Esophagus (tissue), 2 donors: ENCODE measurements around the gene ATP6V0E1. TPM values are rescaled to one million over a fixed set of nuclear protein-coding genes. Genes with fewer than 3 reads are reported as not detected.
"Not testable (repeated sequence)": the region's sequence is repeated elsewhere in the genome, so short reads cannot be mapped to it uniquely, and the experiment has no call there.

Experiments
- H3K27ac ChIP-seq, 2 donors: one replicate each; pipeline ENCODE4 v1.5.1; 2013; ENCODE audit warnings: low read depth in 2 of 2, mild to moderate bottlenecking in 2 of 2, inconsistent platforms in 1 of 2, low read length in 1 of 2, moderate library complexity in 1 of 2
- H3K27me3 ChIP-seq, 2 donors: one replicate each; pipeline ENCODE4 v1.6.1; 2013; ENCODE audit warnings: low read length in 2 of 2, control low read depth in 1 of 2, mild to moderate bottlenecking in 1 of 2; ENCODE audit not compliant: insufficient read depth in 2 of 2, control insufficient read depth in 1 of 2
- H3K36me3 ChIP-seq, 2 donors: one replicate each; pipeline ENCODE4 v1.6.1; 2013; ENCODE audit warnings: low read length in 1 of 2; ENCODE audit not compliant: control insufficient read depth in 2 of 2, insufficient read depth in 2 of 2
- H3K4me1 ChIP-seq, 2 donors: one replicate each; pipeline ENCODE4 v1.6.1; 2013; ENCODE audit warnings: low read length in 1 of 2; ENCODE audit not compliant: control insufficient read depth in 2 of 2, insufficient read depth in 2 of 2
- H3K4me3 ChIP-seq, 2 donors: one replicate each; pipeline ENCODE4 v1.5.1; 2013; ENCODE audit warnings: low read length in 2 of 2, mild to moderate bottlenecking in 2 of 2, low read depth in 1 of 2, moderate library complexity in 1 of 2
- H3K9me3 ChIP-seq, 2 donors: one replicate each; pipeline ENCODE4 v1.6.1; 2013; ENCODE audit warnings: mild to moderate bottlenecking in 2 of 2, low read depth in 1 of 2, low read length in 1 of 2, moderate library complexity in 1 of 2; ENCODE audit not compliant: control insufficient read depth in 2 of 2, insufficient read depth in 1 of 2
- WGBS, 2 donors: extraction: QIAGEN DNeasy Blood & Tissue Kit; methylation state at CpG; one replicate each; pipeline ENCODE4 v1.1.7; 2013; 5-methylcytosine and 5-hydroxymethylcytosine counted together
- polyA plus RNA-seq, 2 donors: library from polyadenylated mRNA; stranded (reverse); fragments of 200-250 nt; gene quantifications; one replicate each; pipeline ENCODE4 v1.2.3, GENCODE V29; 2013
- donor health status: healthy with polysubstance abuse.
- donor health status: Bipolar disorder and iron deficiency.

The ATP6V0E1 gene
- polyA plus RNA-seq, 2 donors, result 182 to 192 TPM

DNA sequence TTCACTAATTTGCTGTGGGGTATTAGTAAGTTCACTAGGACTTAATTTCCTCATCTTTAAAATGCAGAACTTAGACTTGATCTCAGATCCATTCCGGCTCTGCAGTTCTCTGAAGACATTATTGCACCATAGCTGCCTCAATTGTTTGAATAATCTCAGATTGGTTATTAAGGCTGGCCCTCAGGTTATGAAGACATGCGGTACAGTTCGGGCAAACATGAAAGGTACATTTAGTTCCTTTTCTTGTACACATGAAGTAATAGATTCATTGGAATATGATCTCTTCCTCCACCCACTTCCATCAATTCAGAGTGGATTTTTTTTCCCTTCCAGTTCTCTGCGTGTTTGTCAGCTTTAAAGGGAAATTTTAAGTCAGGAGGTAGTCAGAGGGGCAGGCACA lies 28.0 kb downstream of the ATP6V0E1 start:
- no peak overlapping the region for H3K27ac ChIP-seq
- H3K36me3 ChIP-seq, result no peaks in the 10 kb centered on the region
- no peaks in the 10 kb centered on the region for H3K9me3 ChIP-seq
- WGBS, 2 donors, result 51 to 67% methylated on average over 4 of the region's 4 CpGs
- H3K4me1 ChIP-seq, result peaks cover 3 to 4% of the 10 kb centered on the region in 2 donors
- no peaks in the 10 kb centered on the region for H3K27me3 ChIP-seq
- H3K4me3 ChIP-seq, result no peak overlapping the region

DNA sequence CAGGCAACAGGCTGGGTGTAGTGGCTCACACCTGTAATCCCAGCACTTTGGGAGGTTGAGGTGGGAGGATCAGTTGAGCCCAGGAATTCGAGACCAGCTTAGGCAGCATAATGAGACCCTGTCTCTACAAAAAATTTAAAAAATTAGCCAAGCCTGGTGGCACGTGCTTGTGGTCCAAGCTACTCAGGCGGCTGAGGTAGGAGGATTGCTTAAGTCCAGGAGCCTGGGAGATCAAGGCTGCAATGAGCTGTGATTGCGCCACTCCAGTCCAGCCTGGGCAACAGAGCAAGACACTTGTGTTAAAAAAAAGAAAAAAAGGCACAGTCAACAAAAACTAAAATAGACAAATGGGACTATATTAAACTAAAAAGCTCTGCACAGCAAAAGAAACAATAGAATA lies 29.3 kb downstream of the ATP6V0E1 start:
- no peak overlapping the region for H3K4me3 ChIP-seq
- 90 to 96% methylated on average over 4 of the region's 4 CpGs for WGBS, 2 donors
- H3K4me1 ChIP-seq, result peaks cover 3 to 4% of the 10 kb centered on the region in 2 donors
- H3K27me3 ChIP-seq, result no peaks in the 10 kb centered on the region
- H3K9me3 ChIP-seq, result no peaks in the 10 kb centered on the region
- no peak overlapping the region for H3K27ac ChIP-seq
- no peaks in the 10 kb centered on the region for H3K36me3 ChIP-seq

DNA sequence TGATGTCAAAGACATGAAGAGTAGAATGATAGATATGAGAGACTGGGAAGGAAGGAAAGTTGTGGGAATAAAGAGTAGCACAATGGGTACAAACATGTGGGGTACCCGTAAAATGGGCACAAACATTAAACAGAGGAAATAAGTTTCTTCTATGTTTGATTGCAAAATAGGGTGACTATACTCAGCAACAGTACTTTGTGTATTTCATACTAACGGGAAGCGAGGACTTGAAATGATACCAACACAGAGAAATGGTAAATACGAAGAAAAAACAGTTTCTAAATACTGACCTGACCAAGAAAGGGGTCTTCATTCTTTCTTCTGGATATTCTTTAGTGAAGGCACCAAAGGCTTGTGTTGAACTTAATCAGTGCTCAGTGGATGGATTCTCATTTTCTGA lies 31.1 kb downstream of the ATP6V0E1 start:
- Histone ChIP-seq H3K27me3 (no peaks in the 10 kb centered on the region), H3K4me3 (no peak overlapping the region), H3K4me1 (peaks cover 3 to 4% of the 10 kb centered on the region in 2 donors), H3K9me3 (no peaks in the 10 kb centered on the region), H3K36me3 (no peaks in the 10 kb centered on the region), H3K27ac (no peak overlapping the region)
- 90 to 95% methylated on average over 4 of the region's 4 CpGs for WGBS, 2 donors

DNA sequence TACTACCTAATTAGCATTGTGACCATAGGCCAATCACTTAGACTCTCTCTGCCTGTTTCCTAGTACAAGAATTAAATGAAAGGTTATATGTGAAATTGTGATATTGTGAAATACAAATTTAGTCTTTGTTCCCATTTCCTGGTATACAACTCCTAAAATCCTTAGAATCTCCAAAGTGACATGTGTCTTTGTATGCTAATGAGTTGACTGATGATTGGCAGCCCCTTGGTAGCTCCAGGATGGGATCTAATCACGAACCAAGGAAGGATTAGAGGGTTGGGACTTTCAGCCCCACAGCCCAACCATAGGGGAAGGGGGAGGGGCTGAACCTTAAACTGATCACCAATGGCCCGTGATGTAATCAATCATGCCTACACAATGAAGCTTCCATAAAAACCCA lies 31.6 kb downstream of the ATP6V0E1 start:
- no peak overlapping the region for H3K4me3 ChIP-seq
- WGBS, 2 donors, result 90 to 93% methylated on average over 2 of the region's 2 CpGs
- H3K27ac ChIP-seq, result no peak overlapping the region
- H3K36me3 ChIP-seq, result no peaks in the 10 kb centered on the region
- peaks cover 3 to 4% of the 10 kb centered on the region in 2 donors for H3K4me1 ChIP-seq
- no peaks in the 10 kb centered on the region for H3K9me3 ChIP-seq
- no peaks in the 10 kb centered on the region for H3K27me3 ChIP-seq

DNA sequence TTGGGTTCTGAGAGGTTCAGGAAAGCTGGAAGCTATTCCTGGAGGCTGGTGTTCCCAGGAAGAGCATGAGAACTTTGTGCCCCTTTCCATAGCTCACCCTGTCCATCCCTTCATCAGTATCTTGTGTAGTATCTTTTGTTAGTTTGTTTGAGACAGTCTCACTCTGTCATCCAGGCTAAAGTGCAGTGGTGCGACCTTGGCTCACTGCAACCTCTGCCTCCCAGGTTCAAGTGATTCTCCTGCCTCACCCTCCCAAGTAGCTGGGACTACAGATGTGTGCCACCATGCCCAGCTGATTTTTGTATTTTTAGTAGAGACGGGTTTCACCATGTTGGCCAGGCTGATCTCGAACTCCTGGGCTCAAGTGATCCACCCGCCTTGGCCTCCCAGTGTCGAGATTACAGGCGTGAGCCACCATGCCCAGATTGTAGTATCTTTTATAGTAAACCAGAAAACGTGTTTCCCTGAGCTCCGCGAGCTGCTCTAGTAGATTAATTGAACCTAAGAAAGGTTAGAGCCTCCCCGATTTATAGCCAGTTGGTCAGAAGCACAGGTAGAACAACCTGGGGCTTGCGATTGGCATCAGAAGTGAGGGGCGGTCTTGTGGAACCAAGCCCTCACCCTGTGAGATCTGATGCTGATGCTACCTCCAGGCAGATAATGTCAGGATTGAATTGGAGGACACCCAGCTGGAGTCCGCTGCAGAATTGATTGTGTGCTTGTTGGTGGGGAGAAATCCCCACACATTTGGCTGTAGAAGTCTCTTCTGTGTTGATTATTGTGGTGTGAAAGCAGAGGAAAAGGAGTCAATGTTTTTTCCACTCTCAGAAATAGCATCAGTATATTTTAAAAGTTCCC lies 32.3 kb downstream of the ATP6V0E1 start:
- Histone ChIP-seq H3K27ac (peak overlapping the region; percentile 59 to 77), H3K4me3 (no peak overlapping the region)
- WGBS, 2 donors, result 93 to 95% methylated on average over 13 of the region's 13 CpGs

DNA sequence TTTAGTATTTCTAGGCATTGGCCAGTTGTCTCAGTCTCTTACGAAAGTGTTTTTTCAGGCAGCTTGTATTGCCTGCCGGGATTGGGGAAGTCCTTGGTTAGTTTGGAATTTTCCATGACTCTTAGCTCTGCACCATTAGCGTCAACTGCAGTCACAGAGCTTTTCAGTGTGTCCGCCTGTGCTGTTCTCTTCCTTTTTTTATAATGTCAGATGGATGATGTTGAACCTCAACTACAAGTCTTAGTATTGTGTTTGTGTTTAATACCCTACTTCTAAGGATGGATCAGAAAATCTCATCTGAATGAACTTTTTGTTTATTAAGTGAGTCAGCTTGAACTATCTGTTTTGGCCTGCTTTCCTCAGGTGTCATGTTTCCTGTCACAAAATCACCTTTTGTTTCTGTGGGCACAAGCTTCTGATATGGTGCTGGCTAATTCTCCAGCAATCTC lies 33.1 kb downstream of the ATP6V0E1 start:
- Histone ChIP-seq H3K4me3 (no peak overlapping the region), H3K27me3 (no peaks in the 10 kb centered on the region), H3K9me3 (no peaks in the 10 kb centered on the region), H3K36me3 (peaks cover 0 to 2% of the 10 kb centered on the region in 2 donors), H3K27ac (peak overlapping the region; percentile 29 to 50), H3K4me1 (peaks cover 0 to 4% of the 10 kb centered on the region in 2 donors)
- 21 to 34% methylated on average over 4 of the region's 4 CpGs for WGBS, 2 donors

More for the DNA sequence above, 32.3 kb downstream of the ATP6V0E1 start:
- Histone ChIP-seq H3K9me3 (no peaks in the 10 kb centered on the region), H3K4me1 (peaks cover 0 to 4% of the 10 kb centered on the region in 2 donors), H3K36me3 (peaks cover 0 to 2% of the 10 kb centered on the region in 2 donors), H3K27me3 (no peaks in the 10 kb centered on the region)

DNA sequence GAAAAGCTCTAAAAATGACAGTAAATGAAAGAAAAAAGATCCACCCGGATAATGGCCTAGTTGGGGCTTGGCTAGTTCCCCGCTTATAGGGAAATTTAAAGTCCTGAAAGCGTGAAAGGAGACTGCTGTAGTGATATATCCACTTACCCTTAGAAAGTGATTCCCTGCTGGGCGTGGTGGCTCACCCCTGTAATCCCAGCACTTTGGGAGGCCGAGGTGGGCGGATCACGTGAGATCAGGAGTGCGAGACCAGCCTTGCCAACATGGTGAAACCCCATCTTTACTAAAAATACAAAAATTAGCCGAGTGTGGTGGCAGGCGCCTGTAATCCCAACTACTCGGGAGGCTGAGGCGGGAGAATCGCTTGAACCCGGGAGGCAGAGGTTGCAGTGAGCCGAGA lies 33.5 kb downstream of the ATP6V0E1 start:
- not testable (repeated sequence) for H3K36me3 ChIP-seq, H3K4me3 ChIP-seq, H3K27me3 ChIP-seq, H3K4me1 ChIP-seq, H3K9me3 ChIP-seq
- WGBS, 2 donors, result 95 to 96% methylated on average over 14 to 15 of the region's 15 CpGs
- H3K27ac ChIP-seq, result peak overlapping the region in 1 of 2 donors; percentile 50

DNA sequence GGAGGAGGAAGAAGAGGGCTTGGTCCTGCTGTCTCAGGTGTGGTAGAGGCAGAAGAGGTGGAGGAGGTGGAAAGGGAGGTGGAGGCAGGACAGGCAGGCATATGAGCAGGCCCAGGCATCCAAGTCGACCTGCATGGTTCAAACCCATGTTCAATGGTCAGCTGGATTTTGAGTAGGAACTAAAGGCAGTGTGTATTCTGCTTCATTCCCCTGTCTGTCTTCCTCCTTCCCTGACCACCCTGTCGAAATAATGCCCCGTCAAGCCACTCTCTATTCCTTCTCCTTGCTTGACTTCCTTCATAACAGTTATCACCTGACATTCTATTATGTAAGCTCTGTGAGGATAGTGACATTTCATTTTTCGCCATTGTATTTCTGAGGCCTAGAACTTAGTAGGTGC lies 34.8 kb downstream of the ATP6V0E1 start:
- H3K4me3 ChIP-seq, result no peak overlapping the region
- H3K4me1 ChIP-seq, result peaks cover 0 to 4% of the 10 kb centered on the region in 2 donors
- no peaks in the 10 kb centered on the region for H3K27me3 ChIP-seq
- no peaks in the 10 kb centered on the region for H3K9me3 ChIP-seq
- 91% methylated on average over 4 of the region's 4 CpGs for WGBS, 2 donors
- H3K27ac ChIP-seq, result no peak overlapping the region
- H3K36me3 ChIP-seq, result peaks cover 0 to 2% of the 10 kb centered on the region in 2 donors

DNA sequence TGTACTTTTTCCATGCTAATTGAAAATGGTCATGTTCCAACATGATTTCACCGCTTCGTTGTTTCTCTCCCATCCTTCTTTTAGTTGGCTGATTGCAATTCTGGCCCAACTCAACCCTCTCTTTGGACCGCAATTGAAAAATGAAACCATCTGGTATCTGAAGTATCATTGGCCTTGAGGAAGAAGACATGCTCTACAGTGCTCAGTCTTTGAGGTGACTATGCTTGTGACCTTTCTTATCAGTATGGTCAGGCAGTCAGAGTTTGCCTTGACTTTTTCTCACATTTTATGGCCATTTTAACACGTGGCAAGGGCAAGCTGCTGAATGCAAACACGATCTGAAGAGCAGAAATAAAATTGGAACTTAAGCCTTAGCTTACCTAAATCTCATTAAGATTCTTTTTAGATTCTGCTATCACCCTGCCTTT lies 36.6 kb downstream of the ATP6V0E1 start:
- peaks cover 0 to 4% of the 10 kb centered on the region in 2 donors for H3K4me1 ChIP-seq
- no peaks in the 10 kb centered on the region for H3K27me3 ChIP-seq
- WGBS, 2 donors, result 47 to 53% methylated on average over 5 of the region's 5 CpGs
- peaks cover 0 to 2% of the 10 kb centered on the region in 2 donors for H3K36me3 ChIP-seq
- no peak overlapping the region for H3K27ac ChIP-seq
- H3K4me3 ChIP-seq, result no peak overlapping the region
- H3K9me3 ChIP-seq, result no peaks in the 10 kb centered on the region

DNA sequence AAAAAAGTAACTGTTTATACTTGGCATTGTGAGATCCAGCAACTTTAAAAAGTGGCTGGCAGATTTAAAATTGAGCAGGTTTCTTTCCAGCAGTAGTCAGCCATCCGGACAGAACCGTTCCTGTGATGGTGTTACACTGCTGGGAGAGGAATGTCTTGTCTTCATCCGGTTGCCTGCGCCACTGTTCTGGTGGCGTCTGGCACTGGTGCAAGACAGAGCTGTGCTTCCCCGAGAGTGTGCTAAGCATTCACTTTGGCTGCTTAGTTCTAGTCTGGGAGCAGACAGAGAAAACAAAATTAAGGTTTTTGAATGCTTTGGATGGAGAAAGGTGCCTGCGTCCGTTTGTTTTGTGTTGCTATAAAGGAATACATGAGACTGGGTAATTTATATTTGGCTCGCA lies 37.1 kb downstream of the ATP6V0E1 start:
- WGBS, 2 donors, result 78% methylated on average over 9 of the region's 9 CpGs
- Histone ChIP-seq H3K9me3 (no peaks in the 10 kb centered on the region), H3K27ac (no peak overlapping the region), H3K36me3 (peaks cover 0 to 2% of the 10 kb centered on the region in 2 donors), H3K4me3 (no peak overlapping the region), H3K27me3 (no peaks in the 10 kb centered on the region), H3K4me1 (peaks cover 0 to 4% of the 10 kb centered on the region in 2 donors)
